HG03432 (cell line): Measurements from ENCODE around the gene LKAAEAR1.
"Not testable (repeated sequence)": the region's sequence is repeated elsewhere in the genome, so short reads cannot be mapped to it uniquely, and the experiment has no call there.

ENCODE experiments used
- ATAC-seq: cut with Tn5 transposase; IDR thresholded peaks from one replicate; pipeline ENCODE4 v1.9.1; 2021; ENCODE audit warnings: mild to moderate bottlenecking, moderate library complexity; ENCODE audit not compliant: unreplicated experiment

The LKAAEAR1 gene

GRCh38 chr20:64099880-64100565 lies 15.8 kb upstream of the LKAAEAR1 start:
- ATAC-seq = no peak

GRCh38 chr20:64099086-64099786 lies 15.0 kb upstream of the LKAAEAR1 start:
- ATAC-seq = no peak

- ATAC-seq = no peak
Observed at GRCh38 chr20:64098471-64099013, 14.3 kb upstream of the LKAAEAR1 start.

- ATAC-seq = no peak
Observed at GRCh38 chr20:64096535-64096934, 12.3 kb upstream of the LKAAEAR1 start.

GRCh38 chr20:64095927-64096326 lies 11.7 kb upstream of the LKAAEAR1 start:
- no peak for ATAC-seq

GRCh38 chr20:64095455-64095854 lies 11.3 kb upstream of the LKAAEAR1 start:
- ATAC-seq = no peak

GRCh38 chr20:64093013-64093503 lies 8.9 kb upstream of the LKAAEAR1 start:
- ATAC-seq = no peak

GRCh38 chr20:64092258-64093012 lies 8.2 kb upstream of the LKAAEAR1 start:
- no peak for ATAC-seq

GRCh38 chr20:64091770-64092169 lies 7.6 kb upstream of the LKAAEAR1 start:
- no peak for ATAC-seq

- ATAC-seq = no peak
Observed at GRCh38 chr20:64091340-64091739, 7.1 kb upstream of the LKAAEAR1 start.

GRCh38 chr20:64090165-64090564 lies 6.0 kb upstream of the LKAAEAR1 start:
- no peak for ATAC-seq

GRCh38 chr20:64088586-64088985 lies 4.4 kb upstream of the LKAAEAR1 start:
- ATAC-seq = not testable (repeated sequence)

- not testable (repeated sequence) for ATAC-seq
Observed at GRCh38 chr20:64087226-64087825, 3.1 kb upstream of the LKAAEAR1 start.

GRCh38 chr20:64086801-64087200 lies 2.6 kb upstream of the LKAAEAR1 start:
- ATAC-seq = no peak

- ATAC-seq = no peak
Observed at GRCh38 chr20:64084685-64085152, 521 bp upstream of the LKAAEAR1 start.

GRCh38 chr20:64083378-64083803 lies 807 bp downstream of the LKAAEAR1 start:
- no peak for ATAC-seq

- ATAC-seq = no peak
Observed at GRCh38 chr20:64082820-64083377, 1.3 kb downstream of the LKAAEAR1 start.

- no peak for ATAC-seq
Observed at GRCh38 chr20:64082126-64082731, 2.0 kb downstream of the LKAAEAR1 start.

- ATAC-seq = no peak
Observed at GRCh38 chr20:64081624-64081964, 2.6 kb downstream of the LKAAEAR1 start.
